NCI-H748 (cell line): ENCODE results near the gene SETD1A.
"Not testable (repeated sequence)": the region's sequence is repeated elsewhere in the genome, so short reads cannot be mapped to it uniquely, and the experiment has no call there.

Experiments used
- DNase-seq: peaks from one replicate; lab custom pipeline; 2025; ENCODE audit not compliant: unreplicated experiment; lab: John Stamatoyannopoulos, UW

Gene SETD1A

GRCh38 chr16:30997725-30998711, 40.5 kb downstream of the SETD1A start:
- no peak for DNase-seq

DNA sequence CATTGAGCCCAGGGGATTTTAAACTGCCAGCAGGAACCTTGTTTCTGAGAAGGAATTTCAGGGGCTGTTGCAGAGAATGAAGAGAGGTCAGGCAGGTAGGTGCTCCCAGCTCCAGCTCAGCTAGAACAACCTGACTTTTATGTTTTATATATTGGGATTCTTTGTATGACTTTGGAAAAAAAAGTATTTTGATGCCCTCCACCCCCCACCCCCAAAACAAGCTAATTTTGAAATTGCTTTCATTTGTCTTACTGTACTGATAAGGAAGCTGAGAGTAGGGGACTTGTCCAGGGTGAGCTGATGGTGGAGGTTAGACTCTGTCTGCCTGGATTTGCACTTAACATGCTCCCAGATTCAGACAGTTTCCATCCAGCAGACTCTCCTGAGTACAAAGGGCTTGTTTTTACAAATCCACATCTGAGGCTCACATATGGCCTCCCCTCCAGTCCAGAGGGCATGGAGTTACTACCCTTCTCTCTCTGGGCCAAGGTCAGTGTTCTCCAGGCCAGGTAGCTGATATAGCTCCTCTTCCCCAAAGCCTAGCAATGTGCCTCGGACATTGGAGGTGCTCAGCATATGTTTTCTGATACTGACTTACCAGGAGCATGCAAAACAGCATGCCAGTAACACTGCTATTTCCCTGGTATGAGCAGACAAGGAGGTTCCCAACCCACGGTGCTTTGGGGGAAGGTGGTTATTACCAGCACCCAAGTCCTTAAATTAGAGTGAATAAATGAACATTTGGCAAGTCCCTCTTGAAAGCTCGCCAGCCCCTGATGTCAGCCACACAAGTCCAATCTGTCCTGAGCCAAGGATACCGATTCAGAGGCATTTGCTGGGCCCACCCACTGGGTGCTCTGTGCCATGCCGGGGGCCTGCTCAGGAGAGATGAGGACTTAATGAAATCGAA, 41.6 kb downstream of the SETD1A start:
- no peak for DNase-seq

GRCh38 chr16:31000671-31001382, 43.3 kb downstream of the SETD1A start:
- no peak for DNase-seq

GRCh38 chr16:31001507-31002249, 44.1 kb downstream of the SETD1A start:
- DNase-seq, result no peak

GRCh38 chr16:31002250-31002700, 44.7 kb downstream of the SETD1A start:
- DNase-seq, result no peak

- no peak for DNase-seq
These were observed 45.3 kb downstream of the SETD1A start for GRCh38 chr16:31002862-31003341.

DNA sequence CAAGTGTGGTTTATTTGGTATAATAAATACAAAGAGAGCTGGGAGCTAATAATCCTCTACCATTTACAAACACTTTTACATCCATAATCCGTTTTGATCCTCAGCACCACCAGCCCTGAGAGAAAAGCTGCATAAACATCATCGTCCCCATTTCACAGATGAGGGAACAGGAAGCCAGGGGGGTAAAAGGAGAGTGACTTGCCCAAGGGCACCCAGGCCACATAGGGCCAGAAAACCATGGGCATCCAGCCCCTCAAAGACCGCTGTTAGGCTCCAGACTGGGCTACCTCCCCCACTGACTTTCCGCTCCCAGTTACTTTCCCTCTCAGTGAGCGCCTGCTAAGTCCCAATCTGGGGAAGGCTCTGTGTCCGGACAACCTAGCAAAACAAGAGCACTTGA, 46.2 kb downstream of the SETD1A start:
- no peak for DNase-seq

DNA sequence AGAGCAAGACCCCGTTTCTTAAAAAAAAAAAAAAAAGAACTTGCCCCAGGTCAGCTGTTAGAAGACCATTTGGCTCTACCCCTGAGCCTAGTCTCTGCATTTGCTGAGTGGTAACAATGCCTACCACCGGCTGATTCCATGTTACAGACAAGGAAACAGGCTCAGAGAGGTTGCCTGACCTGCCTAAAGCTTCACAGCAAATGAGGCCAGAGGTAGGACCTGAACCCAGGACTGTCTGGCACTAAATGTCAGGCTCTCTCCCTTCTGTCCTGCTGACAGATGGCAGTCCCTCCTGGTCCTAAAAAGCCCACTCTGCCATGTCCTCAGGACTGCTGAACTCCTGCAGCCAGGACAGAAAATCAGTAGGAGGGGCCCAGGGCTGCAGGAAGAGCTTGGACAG, 47.1 kb downstream of the SETD1A start:
- no peak for DNase-seq

DNA sequence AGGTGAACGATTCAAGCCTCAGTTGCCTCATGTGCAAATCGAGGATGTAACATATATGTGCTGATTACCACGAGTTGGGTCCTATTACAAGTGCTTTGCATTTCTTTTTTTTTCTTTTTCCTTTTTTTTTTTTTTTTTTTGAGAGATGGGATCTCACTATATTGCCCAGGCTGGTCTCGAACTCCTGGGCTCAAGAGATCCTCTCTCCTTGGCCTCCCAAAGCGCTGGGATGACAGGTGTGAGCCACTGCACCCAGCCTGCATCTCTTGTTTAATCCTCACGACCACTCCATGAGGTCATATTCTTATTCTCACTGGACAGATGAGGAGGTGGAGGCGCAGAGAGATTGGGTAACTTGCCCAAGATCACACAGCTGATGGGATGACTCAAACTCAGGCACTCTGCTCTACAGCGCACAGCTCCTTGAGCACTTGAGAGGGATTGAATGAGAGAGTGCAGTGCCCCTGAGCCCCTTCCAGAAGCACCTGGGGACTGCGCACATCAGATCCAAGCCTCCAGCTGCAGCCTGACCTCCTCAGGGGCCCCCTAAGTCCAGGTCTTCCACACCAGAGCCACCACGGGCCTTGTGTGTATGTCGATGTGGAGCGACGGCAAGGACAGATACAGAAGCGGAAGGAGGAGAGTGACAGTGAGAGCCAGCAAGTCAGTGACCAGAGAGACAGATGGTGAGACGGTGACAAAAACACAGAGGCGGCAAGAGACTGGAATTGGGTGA, 48.0 kb downstream of the SETD1A start:
- no peak for DNase-seq

- no peak for DNase-seq
These were observed 48.5 kb downstream of the SETD1A start for GRCh38 chr16:31006086-31006385.

DNA sequence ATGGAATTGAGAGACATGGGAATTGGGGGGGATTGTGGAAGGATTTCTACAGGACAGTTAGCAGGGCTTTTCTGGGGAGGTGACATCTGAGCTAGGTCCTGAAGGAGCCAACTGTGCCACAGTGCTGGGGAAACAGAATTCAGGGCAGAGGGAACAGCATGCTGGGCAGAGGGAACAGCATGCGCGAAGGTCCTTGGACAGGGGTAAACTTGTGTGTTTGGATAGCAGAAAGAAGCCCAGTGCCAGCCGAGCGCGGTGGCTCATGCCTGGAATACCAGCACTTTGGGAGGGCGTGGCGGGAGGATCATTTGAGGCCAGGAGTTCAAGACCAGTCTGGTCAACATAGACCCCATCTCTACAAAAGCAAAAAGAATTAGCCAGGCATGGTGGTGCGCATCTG, 49.0 kb downstream of the SETD1A start:
- DNase-seq, result no peak

GRCh38 chr16:31007684-31008083, 50.1 kb downstream of the SETD1A start:
- DNase-seq, result no peak

- no peak for DNase-seq
These were observed 50.6 kb downstream of the SETD1A start for GRCh38 chr16:31008149-31008548.

GRCh38 chr16:31008551-31008950, 51.0 kb downstream of the SETD1A start:
- no peak for DNase-seq

DNA sequence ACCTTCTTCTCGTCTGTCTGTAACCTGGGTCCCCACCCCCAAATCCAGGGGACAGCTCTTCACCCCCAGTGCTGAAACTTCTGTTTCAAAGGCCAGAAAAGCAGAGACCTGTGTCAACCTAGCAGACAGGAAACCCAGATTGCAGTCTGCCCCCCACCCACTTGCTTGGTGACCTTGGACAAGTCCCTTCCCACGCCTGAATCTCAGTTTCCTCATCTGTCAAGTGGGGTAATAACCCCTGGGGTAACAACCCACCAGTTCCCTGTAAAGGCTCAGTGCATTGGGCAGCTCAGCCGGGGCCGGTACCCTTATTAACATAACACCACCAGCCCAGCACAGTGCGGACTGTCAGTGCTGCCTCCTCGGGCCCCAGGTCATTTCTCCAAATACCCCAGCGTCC, 51.6 kb downstream of the SETD1A start:
- DNase-seq, result no peak

DNA sequence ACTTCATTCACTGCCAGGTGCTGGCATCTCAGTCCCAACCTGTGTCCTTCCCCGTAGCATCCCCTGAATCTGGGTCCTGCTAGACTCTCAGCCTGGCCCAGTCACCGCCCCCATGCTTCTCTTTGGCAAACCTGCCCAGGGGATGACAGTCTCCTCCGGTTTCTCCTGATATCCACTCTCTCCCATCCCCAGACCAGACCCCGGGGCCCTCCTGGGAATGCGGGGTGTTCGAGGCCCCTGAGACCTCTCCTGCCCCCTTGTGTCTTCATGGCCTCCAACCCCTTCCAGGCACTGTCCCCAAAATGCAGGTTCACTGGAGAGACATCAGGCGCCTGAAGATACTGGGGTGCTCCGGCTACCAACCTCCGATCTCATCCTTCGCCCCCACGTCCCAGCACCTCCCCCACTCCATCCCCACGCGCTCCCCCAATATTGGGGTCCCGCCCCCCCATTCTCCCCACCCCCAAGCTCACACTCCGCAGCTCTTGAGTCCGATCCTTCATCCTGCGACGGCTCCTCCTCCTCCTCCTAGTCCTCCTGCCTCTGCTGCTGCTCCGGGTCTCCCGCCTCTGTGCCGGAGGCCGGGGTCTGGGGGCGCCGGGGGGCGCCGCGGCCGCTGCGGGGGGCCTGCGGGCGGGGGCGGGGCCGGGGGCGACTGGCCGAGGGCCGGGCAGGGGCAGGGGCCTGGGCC, 52.5 kb downstream of the SETD1A start:
- no peak for DNase-seq

DNA sequence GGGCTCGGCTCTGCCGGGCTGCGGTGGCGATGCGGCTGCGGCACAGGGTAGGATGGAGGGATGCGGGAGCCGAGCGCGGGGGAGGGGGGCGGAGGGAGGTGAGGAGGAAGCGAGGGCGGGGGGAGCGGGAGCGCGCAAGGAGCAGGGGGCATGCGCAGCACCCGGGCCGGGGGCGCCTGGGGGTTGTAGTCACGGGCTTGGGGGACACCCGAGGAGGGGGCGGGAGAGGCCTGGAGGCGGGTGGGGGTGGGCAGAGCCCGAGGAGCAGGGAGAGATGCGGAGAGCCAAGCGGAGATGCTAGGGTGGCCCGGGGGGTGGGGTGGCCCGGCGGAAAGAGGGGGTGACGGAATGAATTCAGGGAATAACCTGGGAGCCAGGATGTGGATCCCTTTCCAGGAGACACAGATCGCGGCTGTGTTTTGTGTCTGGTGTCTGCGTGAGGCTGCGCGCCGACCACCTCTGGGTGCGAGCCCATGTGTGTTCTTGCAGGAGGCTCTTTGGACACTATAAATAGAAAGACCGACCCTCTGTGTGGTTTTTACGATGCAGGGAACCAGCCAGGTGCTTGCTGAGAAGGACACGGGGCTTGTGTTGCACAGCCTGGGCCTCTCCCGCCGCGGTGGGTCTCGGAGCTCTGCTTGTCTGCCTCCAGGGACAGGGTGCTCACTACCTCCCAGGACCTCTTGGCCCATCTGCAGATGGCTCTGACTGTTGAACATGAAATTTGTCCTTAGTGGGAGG, 53.2 kb downstream of the SETD1A start, which contains the start of gene STX1B:
TSS of gene STX1B (minus strand) at position 54 of the 741 bp plus-strand sequence. CDS start 242 bp downstream, outside the sequence.
- peak; percentile 65 for DNase-seq

- DNase-seq, result not testable (repeated sequence)
These were observed 54.3 kb downstream of the SETD1A start for GRCh38 chr16:31011815-31012214.
